GM21529 (cell line): ENCODE results near the gene NLGN3.

Experiments
- ATAC-seq: cut with Tn5 transposase; IDR thresholded peaks from one replicate; pipeline ENCODE4 v1.9.1; 2021; ENCODE audit not compliant: unreplicated experiment

The NLGN3 gene

DNA sequence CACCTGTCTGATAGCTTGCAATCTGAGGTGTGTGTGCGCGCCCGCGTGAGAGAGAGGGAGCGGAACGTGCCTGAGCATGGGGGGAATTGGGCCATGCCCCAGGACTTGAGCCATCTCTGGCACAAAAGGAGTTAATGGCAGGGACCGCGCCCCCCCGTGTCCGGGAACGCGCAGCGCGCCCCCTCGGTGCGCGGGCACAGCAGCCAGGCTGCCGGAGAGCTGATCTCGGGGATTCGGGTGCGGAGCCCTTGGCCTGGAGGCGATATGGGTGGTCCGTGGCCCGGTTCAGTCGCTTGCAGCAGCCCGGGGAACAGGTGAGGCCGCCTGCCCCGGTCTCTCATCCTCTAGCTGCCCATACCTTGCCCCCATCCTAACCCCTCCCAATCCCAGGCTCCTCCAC lies at the start of gene NLGN3:
NLGN3 (plus strand) TSS at position 191 of the 400 bp plus-strand sequence. CDS start 2,909 bp downstream, outside the sequence.
- ATAC-seq, result no peak

- no peak for ATAC-seq
These were observed 49.6 kb upstream of the NLGN3 start for GRCh38 chrX:71095033-71095432.

- ATAC-seq, result peak; percentile 84
These were observed 49.1 kb upstream of the NLGN3 start, which contains the start of gene FOXO4 for GRCh38 chrX:71095555-71095980. Gene FOXO4, plus strand, starts transcription at chrX:71095851. Its CDS starts 678 bp downstream, at chrX:71096529.

DNA sequence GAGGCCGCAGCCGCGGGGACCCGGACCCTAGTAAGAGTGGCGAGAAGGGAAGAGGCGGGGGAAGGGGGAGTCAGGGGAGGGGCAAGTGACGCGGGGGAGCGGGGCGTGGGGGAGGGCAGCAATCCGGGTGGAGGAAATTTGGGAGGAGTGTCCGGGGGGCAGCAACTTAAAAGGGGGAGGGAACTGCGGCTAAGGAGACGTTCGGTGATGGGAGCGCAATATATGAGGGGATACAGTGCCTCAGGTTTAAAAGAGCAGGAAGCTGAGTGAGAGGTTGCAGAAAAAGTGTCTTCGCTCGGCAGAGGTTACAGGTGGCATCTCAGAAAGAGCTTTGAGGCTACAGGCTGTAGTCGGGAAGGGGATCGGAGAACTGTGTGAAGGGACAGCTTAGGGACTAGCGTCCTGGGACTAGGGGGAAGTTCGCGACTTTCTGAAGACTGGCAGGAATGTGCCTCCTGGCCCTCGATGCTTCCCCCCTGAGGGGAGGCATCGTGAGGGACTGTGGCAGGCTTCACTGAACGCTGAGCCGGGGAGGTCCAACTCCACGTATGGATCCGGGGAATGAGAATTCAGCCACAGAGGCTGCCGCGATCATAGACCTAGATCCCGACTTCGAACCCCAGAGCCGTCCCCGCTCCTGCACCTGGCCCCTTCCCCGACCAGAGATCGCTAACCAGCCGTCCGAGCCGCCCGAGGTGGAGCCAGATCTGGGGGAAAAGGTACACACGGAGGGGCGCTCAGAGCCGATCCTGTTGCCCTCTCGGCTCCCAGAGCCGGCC lies 48.5 kb upstream of the NLGN3 start:
- ATAC-seq, result no peak

GRCh38 chrX:71096760-71097032 lies 47.9 kb upstream of the NLGN3 start:
- ATAC-seq, result no peak

DNA sequence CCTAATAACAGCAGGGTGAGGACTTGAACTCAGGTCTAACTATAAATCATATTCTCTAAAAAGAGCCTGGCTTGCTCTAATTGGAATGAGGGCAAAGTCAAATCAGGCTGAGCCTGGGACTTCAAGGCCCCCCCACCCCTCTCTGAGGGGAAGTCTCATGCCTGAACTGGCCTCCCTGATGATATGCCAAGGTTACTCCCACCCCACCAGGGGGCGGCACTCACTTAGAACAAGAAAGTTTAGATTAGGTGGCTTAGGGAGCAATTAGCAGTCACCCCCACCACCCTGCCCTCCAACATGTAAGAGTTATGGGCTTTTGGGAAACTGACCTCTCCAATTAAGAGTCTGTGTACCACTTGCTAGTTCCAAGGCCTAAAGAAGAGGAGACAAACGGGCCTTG lies 46.3 kb upstream of the NLGN3 start:
- ATAC-seq, result peak; percentile 37

DNA sequence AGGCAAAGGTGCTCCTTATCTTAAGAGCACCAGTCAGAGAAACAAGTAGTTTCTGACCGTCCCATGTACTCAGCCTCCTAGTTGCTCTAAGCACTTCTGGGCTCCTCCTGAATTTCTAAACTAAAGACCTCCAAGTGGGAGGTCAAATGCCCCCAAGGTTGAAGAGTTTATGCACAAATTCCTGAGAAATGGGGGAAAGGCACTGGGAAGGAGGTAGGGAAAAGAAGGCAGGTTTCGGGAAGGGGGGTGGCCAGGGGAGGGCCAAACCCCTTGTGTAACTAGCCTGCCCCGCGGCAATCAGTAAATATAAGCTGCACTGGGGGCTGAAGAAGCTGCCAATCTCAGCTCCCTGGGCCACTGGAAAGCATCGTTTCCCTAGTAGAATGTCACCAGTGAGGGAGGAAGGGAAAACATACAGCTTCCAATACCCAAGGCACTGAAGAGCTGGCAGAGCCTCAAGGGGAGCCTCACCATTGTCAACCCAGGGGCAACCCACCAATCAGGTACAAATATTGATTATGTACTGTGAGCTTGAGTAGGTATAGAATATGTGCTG lies 45.6 kb upstream of the NLGN3 start:
- no peak for ATAC-seq

DNA sequence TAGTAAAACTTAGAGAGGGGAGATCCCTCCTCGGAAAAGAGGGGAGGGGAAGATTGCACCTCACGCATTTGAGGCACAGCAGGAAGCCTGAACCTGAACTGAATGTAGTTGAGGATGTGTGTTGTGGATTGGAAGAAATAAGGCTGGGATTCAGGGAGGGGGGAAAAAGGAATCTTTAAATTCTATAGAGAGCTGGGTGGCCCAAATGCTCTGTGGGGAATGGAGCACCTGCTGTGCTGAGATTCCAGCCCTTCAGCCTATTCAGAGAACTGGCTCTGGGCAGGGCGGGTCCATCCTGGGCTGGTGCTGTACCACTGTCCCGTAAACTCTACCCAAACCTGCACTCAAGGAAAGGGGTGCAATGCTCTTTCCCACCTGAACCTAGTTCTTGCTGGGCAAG lies 44.9 kb upstream of the NLGN3 start:
- no peak for ATAC-seq

DNA sequence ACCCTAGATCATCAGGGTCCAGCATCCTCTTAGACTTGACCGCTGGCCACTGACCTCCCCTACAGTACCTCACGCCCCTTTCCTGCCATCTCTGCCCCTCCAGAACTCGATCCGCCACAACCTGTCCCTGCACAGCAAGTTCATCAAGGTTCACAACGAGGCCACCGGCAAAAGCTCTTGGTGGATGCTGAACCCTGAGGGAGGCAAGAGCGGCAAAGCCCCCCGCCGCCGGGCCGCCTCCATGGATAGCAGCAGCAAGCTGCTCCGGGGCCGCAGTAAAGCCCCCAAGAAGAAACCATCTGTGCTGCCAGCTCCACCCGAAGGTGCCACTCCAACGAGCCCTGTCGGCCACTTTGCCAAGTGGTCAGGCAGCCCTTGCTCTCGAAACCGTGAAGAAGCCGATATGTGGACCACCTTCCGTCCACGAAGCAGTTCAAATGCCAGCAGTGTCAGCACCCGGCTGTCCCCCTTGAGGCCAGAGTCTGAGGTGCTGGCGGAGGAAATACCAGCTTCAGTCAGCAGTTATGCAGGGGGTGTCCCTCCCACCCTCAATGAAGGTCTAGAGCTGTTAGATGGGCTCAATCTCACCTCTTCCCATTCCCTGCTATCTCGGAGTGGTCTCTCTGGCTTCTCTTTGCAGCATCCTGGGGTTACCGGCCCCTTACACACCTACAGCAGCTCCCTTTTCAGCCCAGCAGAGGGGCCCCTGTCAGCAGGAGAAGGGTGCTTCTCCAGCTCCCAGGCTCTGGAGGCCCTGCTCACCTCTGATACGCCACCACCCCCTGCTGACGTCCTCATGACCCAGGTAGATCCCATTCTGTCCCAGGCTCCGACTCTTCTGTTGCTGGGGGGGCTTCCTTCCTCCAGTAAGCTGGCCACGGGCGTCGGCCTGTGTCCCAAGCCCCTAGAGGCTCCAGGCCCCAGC lies 43.8 kb upstream of the NLGN3 start:
- no peak for ATAC-seq

GRCh38 chrX:71102292-71102691 lies 42.3 kb upstream of the NLGN3 start:
- no peak for ATAC-seq

DNA sequence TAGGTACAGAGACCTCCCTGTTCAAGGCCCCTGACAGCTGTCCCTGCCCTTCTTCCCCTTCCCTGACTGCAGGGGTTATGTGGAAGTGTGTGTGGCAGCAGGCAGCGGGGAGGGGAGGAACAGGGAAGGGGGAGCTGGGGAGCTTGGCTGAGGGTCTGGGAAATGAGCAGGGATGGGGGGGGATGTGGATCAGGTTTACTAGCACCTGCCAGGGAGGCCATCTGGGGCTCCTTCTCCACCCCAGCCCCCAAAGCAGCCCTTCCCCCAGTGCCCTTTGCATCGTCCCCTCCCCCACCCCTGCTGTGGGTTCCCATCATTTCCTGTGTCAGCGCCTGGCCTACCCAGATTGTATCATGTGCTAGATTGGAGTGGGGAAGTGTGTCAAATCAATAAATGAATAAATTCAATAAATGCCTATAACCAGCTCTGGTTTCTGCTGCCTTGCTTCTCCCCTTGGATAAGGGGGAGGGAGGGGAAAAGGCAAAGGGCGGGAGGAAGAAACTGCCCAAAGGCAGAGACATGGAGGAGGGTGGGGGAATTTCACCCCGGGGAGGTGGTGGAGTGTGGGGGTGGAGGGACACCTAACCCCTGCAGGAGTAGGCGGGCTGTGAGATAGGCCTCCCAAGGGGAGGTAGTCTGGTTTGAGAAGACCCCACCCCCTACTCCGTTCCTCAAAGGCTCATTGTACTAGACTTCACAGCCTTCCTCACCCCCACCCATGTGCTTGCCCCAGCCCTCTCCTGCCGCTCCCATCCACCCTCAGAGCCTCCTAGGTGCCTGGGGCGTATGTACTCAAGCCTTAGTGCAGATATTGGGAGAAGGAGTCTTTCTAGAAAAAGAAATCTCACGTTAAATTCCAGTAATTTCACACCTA lies 41.3 kb upstream of the NLGN3 start:
- ATAC-seq, result no peak

DNA sequence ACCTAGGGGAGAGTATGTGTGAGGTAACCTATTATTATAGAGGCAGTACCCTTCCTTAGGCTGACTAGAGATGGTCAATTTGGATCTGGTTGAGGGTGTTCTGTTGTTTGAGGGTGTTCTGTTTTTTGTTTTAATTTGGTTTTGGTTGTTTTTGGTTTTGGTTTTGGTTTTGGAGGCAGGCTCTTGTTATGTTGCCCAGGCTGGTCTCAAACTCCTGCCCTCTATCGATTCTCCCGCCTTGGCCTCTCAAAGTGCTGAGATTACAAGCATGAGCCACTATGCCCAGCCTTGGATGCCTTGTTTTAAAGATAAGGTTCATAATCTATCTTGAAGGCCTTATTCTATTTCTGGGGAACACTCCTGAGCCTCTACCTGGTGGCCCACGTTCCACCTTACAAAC lies 39.0 kb upstream of the NLGN3 start:
- no peak for ATAC-seq

DNA sequence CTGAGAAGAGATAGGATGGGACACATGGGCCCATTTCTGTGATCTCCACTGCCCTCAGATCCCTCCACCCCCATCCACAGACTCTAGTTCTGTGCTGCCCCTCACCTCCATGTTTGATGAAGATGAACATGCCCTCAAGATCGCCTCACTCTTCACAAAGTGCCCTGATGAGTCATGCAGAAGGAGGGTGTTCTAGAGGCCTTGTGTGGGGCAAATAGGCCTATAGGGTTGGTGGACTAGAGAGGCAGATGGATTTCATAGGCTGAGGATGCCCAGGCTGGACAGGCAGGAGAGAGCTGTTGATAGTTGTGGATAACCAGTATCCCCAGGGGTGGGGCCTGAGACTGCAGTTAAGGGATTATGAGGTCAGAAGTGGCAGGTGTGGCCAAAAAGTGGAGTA lies 38.2 kb upstream of the NLGN3 start, which contains the start of gene CXorf65:
CXorf65 (minus strand) TSS at position 314 of the 400 bp plus-strand sequence; CDS start at position 130, 184 bp downstream.
- no peak for ATAC-seq

- no peak for ATAC-seq
These were observed 37.4 kb upstream of the NLGN3 start for GRCh38 chrX:71107245-71107644.

DNA sequence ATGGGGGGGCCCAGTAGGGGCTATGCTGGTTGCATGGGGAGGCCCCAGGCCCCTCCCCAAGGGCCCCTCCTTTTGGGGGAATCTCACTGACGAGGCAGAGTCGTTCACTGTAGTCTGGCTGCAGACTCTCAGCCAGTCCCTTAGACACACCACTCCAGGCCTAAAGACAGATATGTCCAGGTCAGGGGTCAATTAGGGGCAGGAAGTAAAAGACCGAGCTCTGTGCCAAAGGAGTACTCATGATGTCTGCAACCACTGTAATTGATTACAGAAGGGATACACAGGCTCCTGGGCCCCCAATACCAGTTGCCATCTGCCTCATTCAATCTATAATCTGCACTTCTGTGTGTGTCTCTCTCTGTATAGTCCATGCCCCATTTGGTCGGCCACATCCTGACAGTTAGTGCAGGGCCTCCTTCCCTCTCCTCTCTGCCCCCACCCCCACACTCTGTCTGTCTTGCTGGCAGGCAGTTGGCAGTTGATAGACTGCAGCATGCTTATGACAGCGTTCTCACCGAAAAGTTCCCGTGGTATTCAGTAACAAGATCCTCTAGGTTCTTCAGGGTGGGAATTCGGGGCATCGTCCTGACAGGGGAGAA lies 36.8 kb upstream of the NLGN3 start:
- ATAC-seq, result no peak

GRCh38 chrX:71109051-71109450 lies 35.6 kb upstream of the NLGN3 start:
- no peak for ATAC-seq

GRCh38 chrX:71111141-71111843 lies 33.3 kb upstream of the NLGN3 start, which contains the start of gene IL2RG:
Gene IL2RG, minus strand, starts transcription at chrX:71111577. Its CDS starts 38 bp downstream, at chrX:71111539.
- ATAC-seq, result peak; percentile 88

- ATAC-seq, result peak; percentile 27
These were observed 32.7 kb upstream of the NLGN3 start for GRCh38 chrX:71111921-71112431.

GRCh38 chrX:71117358-71117757 lies 27.3 kb upstream of the NLGN3 start:
- ATAC-seq, result no peak
